Measurements from ENCODE around the gene ARHGAP24. TPM values are rescaled to one million over a fixed set of nuclear protein-coding genes. Genes with fewer than 3 reads are reported as not detected.

Gene ARHGAP24
- total and polyA plus RNA-seq, 2 of the 13 experiments (the other 11 are each of a cell fraction or from before 2014, with no cell fraction given) = 0.07 to 0.55 TPM

- TF ChIP-seq HNRNPLL (IDR thresholded peaks at IDR 0.05; ENCODE audit: low read depth, low read length, poor library complexity, severe bottlenecking) (no peak), RARA (CRISPR knock-in tag; IDR thresholded peaks at IDR 0.05) (peak; percentile 20; the same call in 1 of the 2 replicates), FOXP1 (IDR thresholded peaks at IDR 0.05) (no peak), FOXP1 (CRISPR knock-in tag; IDR thresholded peaks at IDR 0.05) (peak; percentile 60)
- Histone ChIP-seq H3K4me1 (ENCODE audit: insufficient read depth, low read length) (peaks cover 11% of the 10 kb centered on the region; the same call in 1 of the 2 replicates), H3K36me3 (replicated peaks in 1 of 2; ENCODE audit: control insufficient read depth in 1 of 2, insufficient read depth in 2 of 2, low read length in 2 of 2) (no peaks in the 10 kb centered on the region), H3K9ac (ENCODE audit: insufficient read depth, low read depth, low read length) (no peak overlapping the region), H3K79me2 (ENCODE audit: insufficient read depth, low read length) (no peaks in the 10 kb centered on the region), H3K27me3 (ENCODE audit: control insufficient read depth in 1 of 2, insufficient read depth in 2 of 2, low read length in 2 of 2) (no peaks in the 10 kb centered on the region), H3K9me3 (ENCODE audit: low read length) (no peaks in the 10 kb centered on the region), H3K4me2 (ENCODE audit: low read depth, low read length) (no peak overlapping the region), H2AFZ (ENCODE audit: low read length) (no peak overlapping the region), H4K20me1 (ENCODE audit: insufficient read depth, low read length) (no peaks in the 10 kb centered on the region), H3K27ac (ENCODE audit: extremely low read length, insufficient read depth, low read length) (no peak overlapping the region), H3K4me3 (replicated peaks in 1 of 3; ENCODE audit: insufficient read depth in 1 of 3, low read depth in 2 of 3, low read length in 3 of 3) (no peak overlapping the region)
- CTCF ChIA-PET (ENCODE audit: low intra/inter-chr PET ratio, low total read pairs) = no interaction called here
- peak; percentile 78 for ATAC-seq
- intact Hi-C loops (cut with micrococcal nuclease; ENCODE audit: unreplicated experiment) (no loop called here), in situ Hi-C loops (cut with HindIII; ENCODE audit: extremely low pct_ligation_motif_present, low pct_unique_long_range_greater_than_20kb) (no loop called here)
- DNase-seq (ENCODE audit: low spot score) = peak; percentile 21
- BruUV-seq (replicated peaks) = no TSS peak
- no peak for FAIRE-seq
- POLR2A ChIA-PET = no interaction called here
- WGBS (ENCODE audit: low lambda C conversion rate) = 1% methylated on average over 5 of the region's 5 CpGs
Measured at GRCh38 chr4:85430697-85431096, 44.3 kb upstream of the ARHGAP24 start.

- Histone ChIP-seq H2AFZ (ENCODE audit: low read length) (no peak overlapping the region), H3K4me2 (ENCODE audit: low read depth, low read length) (no peak overlapping the region), H4K20me1 (ENCODE audit: insufficient read depth, low read length) (no peaks in the 10 kb centered on the region), H3K9ac (ENCODE audit: insufficient read depth, low read depth, low read length) (no peak overlapping the region), H3K27me3 (ENCODE audit: control insufficient read depth in 1 of 2, insufficient read depth in 2 of 2, low read length in 2 of 2) (no peaks in the 10 kb centered on the region), H3K4me1 (ENCODE audit: insufficient read depth, low read length) (peaks cover 11% of the 10 kb centered on the region; the same call in 1 of the 2 replicates), H3K27ac (ENCODE audit: extremely low read length, insufficient read depth, low read length) (no peak overlapping the region), H3K36me3 (replicated peaks in 1 of 2; ENCODE audit: control insufficient read depth in 1 of 2, insufficient read depth in 2 of 2, low read length in 2 of 2) (no peaks in the 10 kb centered on the region), H3K79me2 (ENCODE audit: insufficient read depth, low read length) (no peaks in the 10 kb centered on the region), H3K4me3 (replicated peaks in 1 of 3; ENCODE audit: insufficient read depth in 1 of 3, low read depth in 2 of 3, low read length in 3 of 3) (no peak overlapping the region), H3K9me3 (ENCODE audit: low read length) (no peaks in the 10 kb centered on the region)
- ATAC-seq (no peak), DNase-seq (ENCODE audit: low spot score) (no peak), FAIRE-seq (no peak)
- intact Hi-C loops (cut with micrococcal nuclease; ENCODE audit: unreplicated experiment) = no loop called here
- 43% methylated on average over 3 of the region's 3 CpGs for WGBS (ENCODE audit: low lambda C conversion rate)
- POLR2A ChIA-PET = no interaction called here
- no TSS peak for BruUV-seq (replicated peaks)
- in situ Hi-C loops (cut with HindIII; ENCODE audit: extremely low pct_ligation_motif_present, low pct_unique_long_range_greater_than_20kb) = no loop called here
- CTCF ChIA-PET (ENCODE audit: low intra/inter-chr PET ratio, low total read pairs) = no interaction called here
- TF ChIP-seq AGO2 (optimal IDR thresholded peaks at IDR 0.05; ENCODE audit: low read depth, low read length) = no peak
- no peak for TF ChIP-seq TCF7 (IDR thresholded peaks at IDR 0.05; ENCODE audit: low read depth)
- no peak for TF ChIP-seq SIN3B (IDR thresholded peaks at IDR 0.05; ENCODE audit: low read length)
- no peak for TF ChIP-seq MBNL3 (CRISPR knock-in tag; conservative IDR thresholded peaks at IDR 0.05)
- TF ChIP-seq CREB1 (IDR thresholded peaks at IDR 0.05) = no peak
- TF ChIP-seq CREB1 (CRISPR knock-in tag; IDR thresholded peaks at IDR 0.05) = no peak
- no peak for TF ChIP-seq ZNF562 (CRISPR knock-in tag; IDR thresholded peaks at IDR 0.05; ENCODE audit: borderline replicate concordance)
- no peak for TF ChIP-seq ZSCAN12 (CRISPR knock-in tag; IDR thresholded peaks at IDR 0.05)
- no peak for TF ChIP-seq ZNF17 (CRISPR knock-in tag; IDR thresholded peaks at IDR 0.05)
- TF ChIP-seq AHDC1 (CRISPR knock-in tag; IDR thresholded peaks at IDR 0.05; ENCODE audit: borderline replicate concordance) = no peak
- TF ChIP-seq PRPF4 (IDR thresholded peaks at IDR 0.05; ENCODE audit: low read depth, low read length, poor library complexity, severe bottlenecking) = no peak
Measured at GRCh38 chr4:85431156-85431555, 43.8 kb upstream of the ARHGAP24 start.

Data from HepG2 (cell line).